Naive B cell (primary cell): ENCODE results near the gene MAP3K9. TPM values are rescaled to one million over a fixed set of nuclear protein-coding genes. Genes with fewer than 3 reads are reported as not detected.

ENCODE experiments used
- ATAC-seq, 2 donors: fragments of 150-1000 bp; cut with Tn5 transposase; 2 replicates each; pipeline ENCODE4 v1.10.0; 2021; ENCODE audit warnings: low read depth in 2 of 2, mild to moderate bottlenecking in 2 of 2, moderate library complexity in 2 of 2
- DNase-seq: peaks from one replicate; pipeline ENCODE4 v3.0.0; 2022
- H3K27ac Mint-ChIP-seq, 6 donors: one replicate each; pipeline ENCODE4 v1.8.0; 2020 to 2022; ENCODE audit warnings: mild to moderate bottlenecking in 6 of 6, mixed read lengths in 6 of 6, moderate library complexity in 5 of 6, inconsistent platforms in 2 of 6
- H3K27me3 Mint-ChIP-seq, 3 donors: one replicate each; pipeline ENCODE4 v1.8.0; 2021 to 2022; ENCODE audit warnings: mixed read lengths in 3 of 3, mild to moderate bottlenecking in 1 of 3
- H3K36me3 Mint-ChIP-seq, 2 donors: one replicate each; pipeline ENCODE4 v1.8.0; 2020 to 2022; ENCODE audit warnings: mixed read lengths in 2 of 2, inconsistent platforms in 1 of 2, mild to moderate bottlenecking in 1 of 2
- H3K4me1 Mint-ChIP-seq, 3 donors: one replicate each; pipeline ENCODE4 v1.8.0; 2020 to 2022; ENCODE audit warnings: mixed read lengths in 3 of 3, inconsistent platforms in 1 of 3, mild to moderate bottlenecking in 1 of 3, moderate library complexity in 1 of 3
- H3K4me3 Mint-ChIP-seq, 8 donors: one replicate each; pipeline ENCODE4 v1.8.0; 2020 to 2022; ENCODE audit warnings: mild to moderate bottlenecking in 8 of 8, mixed read lengths in 8 of 8, moderate library complexity in 8 of 8, inconsistent platforms in 2 of 8
- H3K9me3 Mint-ChIP-seq, 7 donors: one replicate each; pipeline ENCODE4 v1.8.0; 2020 to 2022; ENCODE audit warnings: mixed read lengths in 7 of 7, mild to moderate bottlenecking in 5 of 7, inconsistent platforms in 2 of 7, moderate library complexity in 1 of 7
- polyA plus RNA-seq, 6 donors: library from polyadenylated mRNA; unstranded; fragments of 300-500 nt; fragmentation: Illumina TruSeq; gene quantifications; one replicate each; pipeline ENCODE4 v1.2.3, GENCODE V29; 2021; ENCODE audit warnings: low read depth in 6 of 6

Gene MAP3K9
- polyA plus RNA-seq, 6 donors from 2014 or later = 4.3 to 10.5 (median 6.3) TPM

DNA sequence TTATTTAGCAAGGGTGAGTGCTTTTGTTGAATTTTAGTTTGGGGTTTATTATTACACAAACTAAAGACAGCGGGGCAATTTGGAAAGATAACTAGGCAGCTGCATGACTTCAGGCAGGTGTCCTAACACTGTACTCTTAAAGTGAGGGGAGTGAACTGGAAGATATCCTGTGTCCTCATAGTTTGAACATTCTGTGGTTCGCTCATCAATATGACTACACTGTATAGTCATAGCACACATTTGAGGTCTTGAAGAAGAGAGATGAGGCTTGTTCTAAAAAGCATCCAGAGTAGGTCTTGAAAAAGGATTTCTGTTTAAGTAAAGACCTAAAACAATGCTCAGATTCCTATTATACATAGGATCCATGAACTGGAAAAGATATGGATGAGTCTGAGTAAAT is 1.7 kb upstream of the MAP3K9 start:
- Mint-ChIP-seq H3K27me3 (no peaks in the 10 kb centered on the region), H3K27ac (no peak overlapping the region), H3K4me3 (no peak overlapping the region), H3K36me3 (no peaks in the 10 kb centered on the region), H3K4me1 (peaks cover 22 to 29% (median 23%) of the 10 kb centered on the region in 3 donors), H3K9me3 (no peaks in the 10 kb centered on the region)
- DNase-seq (no peak), ATAC-seq (no peak)

DNA sequence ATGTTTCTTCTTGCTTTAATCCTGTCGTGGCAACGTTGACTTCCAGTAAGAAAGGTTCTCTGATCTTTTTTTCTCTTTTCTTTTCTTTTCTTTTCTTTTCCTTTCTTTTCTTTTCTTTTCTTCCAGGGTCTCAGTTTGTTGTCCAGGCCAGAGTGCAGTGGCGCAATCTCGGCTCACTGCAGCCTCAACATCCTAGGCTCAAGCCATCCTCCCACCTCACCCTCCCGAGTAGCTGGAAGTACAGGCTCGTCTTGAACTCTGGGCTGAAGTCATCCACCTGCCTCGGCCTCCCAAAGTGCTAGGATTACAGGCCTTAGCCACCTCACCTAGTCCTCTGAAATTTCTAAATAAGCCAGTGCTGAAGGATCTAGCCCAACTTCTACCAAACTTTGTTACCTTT is 1.3 kb upstream of the MAP3K9 start:
- Mint-ChIP-seq H3K36me3 (no peaks in the 10 kb centered on the region), H3K4me1 (peaks cover 22 to 29% (median 23%) of the 10 kb centered on the region in 3 donors), H3K27me3 (no peaks in the 10 kb centered on the region), H3K9me3 (no peaks in the 10 kb centered on the region), H3K4me3 (no peak overlapping the region), H3K27ac (peak overlapping the region in 1 of 6 donors; percentile 29)
- no peak for ATAC-seq
- no peak for DNase-seq

DNA sequence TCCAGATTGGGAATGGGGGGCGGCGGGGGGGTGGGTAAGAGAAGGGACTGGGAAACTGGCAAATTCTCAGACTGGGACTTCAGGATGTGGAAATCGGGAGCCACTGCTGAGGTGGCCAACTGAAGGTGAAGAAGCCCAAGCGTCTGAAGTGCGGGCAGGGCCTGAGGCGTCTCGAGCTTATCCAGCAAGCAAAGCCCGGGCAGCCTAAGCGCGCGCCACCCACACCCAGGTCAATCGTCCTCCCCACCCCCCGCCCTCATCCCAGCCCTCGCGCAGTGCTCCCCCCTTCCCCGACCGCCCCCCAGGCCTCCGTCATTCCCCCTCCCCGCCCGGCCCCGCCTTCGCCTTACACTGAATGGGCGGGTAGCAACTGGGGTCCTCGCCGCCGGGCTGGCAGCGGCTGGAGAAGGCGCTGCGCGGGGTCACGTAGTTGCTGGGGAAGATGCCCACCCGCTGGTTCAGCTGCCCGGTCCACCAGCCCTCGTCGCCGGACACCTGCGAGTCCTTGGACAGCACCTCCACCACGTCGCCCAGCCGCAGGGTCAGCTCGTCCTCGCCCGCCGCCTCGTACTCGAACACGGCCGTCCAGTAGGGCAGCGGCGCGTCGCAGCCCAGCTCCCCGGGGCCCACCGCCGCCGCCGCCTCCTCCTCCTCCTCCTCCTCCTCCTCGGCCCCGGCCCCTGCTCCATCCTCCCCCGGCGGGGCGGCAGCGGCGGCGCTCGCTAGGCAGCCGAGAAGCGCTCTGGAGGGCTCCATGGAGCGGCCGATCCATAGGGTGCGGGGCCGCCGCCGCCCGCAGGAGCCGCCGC is 693 bp downstream of the MAP3K9 start:
- peaks cover 22 to 30% (median 27%) of the 10 kb centered on the region in 3 donors for H3K4me1 Mint-ChIP-seq
- no peaks in the 10 kb centered on the region for H3K36me3 Mint-ChIP-seq
- peak overlapping the region in 6 of 8 donors; percentile 78 to 95 (median 90) for H3K4me3 Mint-ChIP-seq
- ATAC-seq (peak in 1 of 2 donors; percentile 27), DNase-seq (peak; percentile 19)
- no peaks in the 10 kb centered on the region for H3K9me3 Mint-ChIP-seq
- peak overlapping the region; percentile 15 to 86 (median 76) for H3K27ac Mint-ChIP-seq
- no peaks in the 10 kb centered on the region for H3K27me3 Mint-ChIP-seq

DNA sequence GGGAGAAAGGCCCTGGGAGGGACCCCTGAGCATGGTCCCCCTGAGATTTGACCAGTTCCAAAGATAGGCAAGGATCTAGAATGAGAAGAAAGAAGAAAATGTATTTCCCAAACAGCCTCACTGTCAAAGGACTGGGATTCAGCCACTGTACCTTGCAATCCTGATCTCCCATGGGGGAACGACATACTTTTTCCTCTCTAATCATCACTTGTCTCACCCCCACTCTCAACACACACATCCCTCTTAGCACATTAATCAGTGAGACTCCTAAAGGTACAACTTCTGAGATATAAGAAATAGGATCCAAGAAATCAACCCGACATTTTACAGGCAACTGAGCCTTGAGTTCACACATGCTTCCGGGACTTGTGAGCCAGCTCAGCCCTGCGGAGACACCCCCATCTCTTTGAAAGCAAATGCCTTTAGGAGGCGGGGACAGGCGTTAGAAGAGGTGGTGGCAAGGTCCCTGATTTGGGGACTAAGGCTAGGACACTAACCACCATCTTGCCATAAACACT is 1.4 kb downstream of the MAP3K9 start:
- H3K9me3 Mint-ChIP-seq = no peaks in the 10 kb centered on the region
- peak; percentile 31 to 39 for ATAC-seq
- peak overlapping the region; percentile 27 to 86 (median 76) for H3K27ac Mint-ChIP-seq
- peak; percentile 50 for DNase-seq
- H3K36me3 Mint-ChIP-seq = no peaks in the 10 kb centered on the region
- H3K27me3 Mint-ChIP-seq = no peaks in the 10 kb centered on the region
- peak overlapping the region in 6 of 8 donors; percentile 78 to 95 (median 90) for H3K4me3 Mint-ChIP-seq
- peaks cover 24 to 32% (median 28%) of the 10 kb centered on the region in 3 donors for H3K4me1 Mint-ChIP-seq

DNA sequence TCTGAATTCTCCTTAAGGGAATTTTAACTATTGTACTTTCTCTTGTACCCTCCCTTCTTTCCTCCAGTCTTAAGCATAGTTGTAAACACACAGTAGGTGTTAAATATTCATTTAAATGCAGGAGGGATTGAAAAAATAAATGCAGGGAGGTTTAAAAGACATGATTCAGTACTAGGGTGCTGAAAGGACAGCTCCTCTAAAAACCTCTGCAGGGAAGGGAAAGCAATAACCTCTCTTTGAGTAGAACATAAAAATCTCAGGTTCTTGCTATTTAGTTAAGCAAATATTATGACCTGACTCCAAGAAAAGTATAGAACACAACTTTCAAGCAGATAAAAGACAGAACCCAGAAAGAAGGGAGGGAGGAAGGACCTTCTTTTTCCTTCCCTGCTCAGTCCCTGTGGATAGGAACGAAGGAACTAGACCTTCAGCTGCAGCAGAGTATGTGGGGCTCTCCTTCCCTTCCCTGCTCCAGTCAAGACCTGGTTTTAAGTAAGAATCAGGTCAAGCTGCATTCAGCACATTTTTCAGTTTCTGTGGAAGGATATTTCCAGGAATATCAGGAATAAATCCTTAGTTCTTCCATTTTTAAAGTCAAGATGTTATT is 4.7 kb downstream of the MAP3K9 start:
- no peaks in the 10 kb centered on the region for H3K27me3 Mint-ChIP-seq
- no peaks in the 10 kb centered on the region for H3K9me3 Mint-ChIP-seq
- no peak for DNase-seq
- H3K27ac Mint-ChIP-seq = no peak overlapping the region
- ATAC-seq = no peak
- peaks cover 9 to 10% of the 10 kb centered on the region in 2 donors for H3K36me3 Mint-ChIP-seq
- peak overlapping the region in 1 of 8 donors; percentile 67 for H3K4me3 Mint-ChIP-seq
- peaks cover 42 to 49% (median 46%) of the 10 kb centered on the region in 3 donors for H3K4me1 Mint-ChIP-seq

DNA sequence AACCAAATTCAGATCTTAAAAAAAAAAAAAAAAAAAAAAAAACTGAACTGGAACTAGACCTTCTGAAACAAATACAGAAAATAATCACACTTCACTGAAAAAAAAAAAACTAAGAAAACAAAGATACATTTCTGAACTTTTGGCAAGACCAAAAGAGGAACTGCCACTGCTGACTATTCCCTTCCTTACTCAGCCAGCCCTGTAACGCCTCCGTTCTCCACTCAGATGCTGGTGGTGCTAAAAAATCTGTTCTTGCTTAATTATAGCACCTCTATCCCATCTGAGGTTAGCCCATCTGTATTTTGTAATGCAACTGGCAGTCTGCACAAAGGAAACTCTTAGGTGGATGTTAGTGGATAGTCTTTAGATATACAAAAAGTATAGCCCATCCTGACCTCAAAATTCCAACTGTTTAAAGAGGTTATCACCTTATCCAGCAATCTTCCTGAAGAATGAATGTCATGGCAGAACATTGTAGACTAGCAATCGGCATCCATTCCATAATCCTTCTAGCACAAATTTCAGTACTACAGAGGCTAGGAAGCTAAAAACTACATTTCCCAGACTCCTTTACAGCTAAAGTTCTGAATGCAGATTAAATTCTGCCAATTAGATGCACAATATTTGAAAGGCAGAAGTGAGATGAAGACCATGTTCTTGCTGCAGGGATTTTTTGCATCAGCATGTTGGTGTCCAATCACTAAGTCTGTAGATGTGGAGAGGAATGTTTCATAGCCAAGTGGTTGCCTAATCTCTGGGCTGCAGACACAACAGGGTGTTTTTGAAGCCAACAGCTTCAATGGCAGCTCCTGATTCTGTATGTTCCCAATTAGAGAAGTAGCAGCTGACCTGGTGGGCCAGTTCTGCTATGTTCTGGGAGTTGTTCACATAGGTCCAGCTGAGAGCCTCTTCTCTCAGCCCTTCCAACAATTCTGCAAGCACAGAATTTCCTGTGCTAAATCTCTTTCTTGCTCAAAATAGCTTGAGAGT is 5.7 kb downstream of the MAP3K9 start:
- Mint-ChIP-seq H3K4me1 (peaks cover 42 to 49% (median 46%) of the 10 kb centered on the region in 3 donors), H3K36me3 (peaks cover 9 to 10% of the 10 kb centered on the region in 2 donors), H3K4me3 (peak overlapping the region in 7 of 8 donors; percentile 30 to 86 (median 64)), H3K27ac (peak overlapping the region in 5 of 6 donors; percentile 51 to 95 (median 91)), H3K9me3 (no peaks in the 10 kb centered on the region), H3K27me3 (no peaks in the 10 kb centered on the region)
- DNase-seq = peak; percentile 64
- ATAC-seq = peak; percentile 78 to 85

DNA sequence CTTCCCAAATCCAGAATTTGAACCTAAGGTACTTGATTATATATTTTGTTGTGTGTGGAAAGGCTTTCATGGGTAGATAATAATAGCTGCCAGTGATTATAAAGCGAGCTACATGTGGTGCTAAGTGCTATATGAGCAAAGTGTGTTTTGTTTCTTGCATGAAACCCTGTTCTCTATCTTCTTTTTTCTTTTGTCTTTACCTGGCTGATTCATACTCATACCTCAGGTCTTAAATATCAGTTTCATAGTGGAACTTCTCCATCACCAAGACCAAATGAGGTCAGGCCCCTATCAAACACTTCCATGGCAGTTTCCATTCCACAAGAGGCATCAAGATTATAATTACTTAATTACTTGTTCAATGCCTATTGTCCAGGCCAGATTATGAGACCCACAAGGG is 6.9 kb downstream of the MAP3K9 start:
- Mint-ChIP-seq H3K4me3 (peak overlapping the region in 3 of 8 donors; percentile 28 to 86 (median 64)), H3K27me3 (no peaks in the 10 kb centered on the region), H3K36me3 (peaks cover 9 to 10% of the 10 kb centered on the region in 2 donors), H3K27ac (peak overlapping the region in 3 of 6 donors; percentile 60 to 80 (median 73)), H3K4me1 (peaks cover 37 to 40% (median 40%) of the 10 kb centered on the region in 3 donors), H3K9me3 (no peaks in the 10 kb centered on the region)
- no peak for ATAC-seq
- DNase-seq = no peak

DNA sequence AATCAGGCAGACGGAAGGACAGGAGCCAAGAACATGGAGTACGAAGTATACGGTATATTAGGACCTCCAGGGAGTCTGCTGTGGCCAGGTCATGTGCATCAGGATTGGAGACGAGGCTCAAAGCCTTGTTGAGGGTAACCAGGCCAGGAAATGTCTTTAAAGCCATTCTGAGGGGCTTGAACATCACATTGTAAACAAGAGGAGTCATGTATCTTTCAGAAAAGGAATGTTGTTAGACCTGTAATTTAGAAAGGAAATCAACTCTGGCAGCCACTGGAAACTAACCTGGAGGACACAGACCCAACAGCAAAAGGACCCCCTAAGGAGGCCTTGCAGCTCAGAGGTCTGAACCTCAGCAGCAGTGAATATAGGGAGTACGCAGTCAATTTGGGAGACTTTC is 7.5 kb downstream of the MAP3K9 start:
- no peak for ATAC-seq
- H3K4me1 Mint-ChIP-seq = peaks cover 35 to 37% (median 37%) of the 10 kb centered on the region in 3 donors
- DNase-seq = no peak
- peak overlapping the region in 2 of 8 donors; percentile 14 to 37 for H3K4me3 Mint-ChIP-seq
- peak overlapping the region in 2 of 6 donors; percentile 78 to 79 for H3K27ac Mint-ChIP-seq
- no peaks in the 10 kb centered on the region for H3K27me3 Mint-ChIP-seq
- H3K36me3 Mint-ChIP-seq = peaks cover 9 to 10% of the 10 kb centered on the region in 2 donors
- H3K9me3 Mint-ChIP-seq = no peaks in the 10 kb centered on the region

DNA sequence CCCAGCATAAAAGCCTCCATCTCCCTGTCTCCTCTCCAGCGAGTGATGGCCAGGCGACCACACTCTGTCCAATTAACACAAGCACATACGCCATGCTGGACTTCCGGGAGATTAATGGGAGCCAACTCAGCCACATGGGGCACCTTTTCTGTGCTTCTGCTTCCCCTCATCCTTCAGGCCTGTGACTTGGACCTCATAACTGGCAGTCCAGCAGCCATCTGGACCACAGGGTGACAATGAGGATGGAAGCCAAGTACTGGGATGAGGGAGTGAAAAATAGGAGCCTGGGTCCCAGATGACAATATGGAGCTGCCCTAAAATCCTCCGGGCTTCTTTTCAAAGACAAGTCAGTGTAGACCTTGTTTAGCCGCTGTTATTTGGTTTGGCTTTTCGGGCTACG is 12.8 kb downstream of the MAP3K9 start:
- DNase-seq = no peak
- no peaks in the 10 kb centered on the region for H3K9me3 Mint-ChIP-seq
- H3K36me3 Mint-ChIP-seq = peaks cover 11 to 19% of the 10 kb centered on the region in 2 donors
- no peak overlapping the region for H3K27ac Mint-ChIP-seq
- no peak for ATAC-seq
- H3K4me1 Mint-ChIP-seq = peaks cover 11 to 22% (median 21%) of the 10 kb centered on the region in 3 donors
- no peaks in the 10 kb centered on the region for H3K27me3 Mint-ChIP-seq
- no peak overlapping the region for H3K4me3 Mint-ChIP-seq

DNA sequence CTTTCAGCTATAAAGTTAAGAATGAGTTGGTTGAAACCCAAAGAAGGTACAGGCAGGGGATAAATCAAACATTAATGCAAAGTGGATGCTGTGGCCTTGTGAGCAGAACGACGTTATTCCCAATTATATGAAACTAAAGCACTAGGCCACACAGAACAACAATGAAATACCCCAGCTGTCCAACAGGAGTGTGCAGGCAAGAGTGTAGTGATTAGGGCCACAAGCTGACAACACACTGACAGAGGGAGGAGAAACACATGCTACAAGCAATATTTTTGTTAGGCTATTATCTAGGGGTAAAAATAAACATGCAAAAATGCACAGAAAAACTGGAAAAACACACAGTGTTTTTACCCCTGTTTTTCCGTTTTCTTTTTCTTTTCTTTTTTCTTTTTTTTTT is 15.0 kb downstream of the MAP3K9 start:
- Mint-ChIP-seq H3K4me3 (no peak overlapping the region), H3K36me3 (peaks cover 8 to 15% of the 10 kb centered on the region in 2 donors), H3K27me3 (no peaks in the 10 kb centered on the region), H3K27ac (peak overlapping the region in 3 of 6 donors; percentile 2 to 86 (median 75)), H3K9me3 (no peaks in the 10 kb centered on the region), H3K4me1 (peaks cover 8 to 24% (median 19%) of the 10 kb centered on the region in 3 donors)
- DNase-seq = no peak
- no peak for ATAC-seq

DNA sequence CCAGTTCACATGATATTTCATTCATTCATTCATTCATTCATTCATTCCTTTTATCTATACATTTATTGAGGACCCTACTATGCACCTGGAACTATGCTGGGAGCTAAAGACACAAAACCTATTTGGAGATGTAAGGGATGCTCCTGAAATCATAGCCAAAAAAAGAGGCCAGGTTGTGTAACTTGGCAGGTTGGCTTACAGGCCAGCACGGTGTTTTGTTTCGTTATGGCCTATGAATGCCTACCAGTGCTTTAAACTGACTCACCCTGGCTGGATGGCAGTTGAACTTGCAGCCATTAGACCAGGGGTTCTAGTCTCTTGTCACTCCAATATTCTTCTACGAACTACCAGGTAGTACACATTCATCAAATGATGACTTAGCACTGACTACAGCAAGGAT is 15.7 kb downstream of the MAP3K9 start:
- DNase-seq = no peak
- Mint-ChIP-seq H3K4me3 (no peak overlapping the region), H3K27ac (peak overlapping the region in 3 of 6 donors; percentile 2 to 86 (median 75)), H3K9me3 (no peaks in the 10 kb centered on the region), H3K4me1 (peaks cover 8 to 28% (median 19%) of the 10 kb centered on the region in 3 donors), H3K36me3 (peaks cover 8 to 15% of the 10 kb centered on the region in 2 donors), H3K27me3 (no peaks in the 10 kb centered on the region)
- no peak for ATAC-seq

DNA sequence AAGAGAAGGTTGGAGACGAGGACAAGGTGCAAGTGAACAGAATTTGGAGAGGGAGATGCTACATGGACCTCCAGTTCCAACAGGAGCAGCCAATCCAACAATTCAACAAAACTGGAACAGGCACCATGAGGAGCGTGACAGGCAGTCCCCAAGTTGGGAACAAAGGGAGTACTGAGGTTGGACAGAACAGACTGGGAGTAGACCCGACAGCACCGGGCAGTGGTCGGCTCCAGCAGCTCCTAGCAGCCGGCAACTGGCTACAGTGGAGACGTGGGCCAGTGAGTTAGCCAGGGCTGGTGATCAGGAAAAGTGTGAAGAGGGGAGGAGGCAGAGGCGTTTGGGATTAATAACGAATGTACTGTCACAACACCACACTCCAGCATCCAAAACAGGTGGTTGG is 16.4 kb downstream of the MAP3K9 start:
- no peak overlapping the region for H3K4me3 Mint-ChIP-seq
- no peaks in the 10 kb centered on the region for H3K9me3 Mint-ChIP-seq
- H3K27ac Mint-ChIP-seq = peak overlapping the region in 3 of 6 donors; percentile 52 to 87 (median 81)
- peaks cover 8 to 15% of the 10 kb centered on the region in 2 donors for H3K36me3 Mint-ChIP-seq
- no peaks in the 10 kb centered on the region for H3K27me3 Mint-ChIP-seq
- no peak for DNase-seq
- no peak for ATAC-seq
- H3K4me1 Mint-ChIP-seq = peaks cover 8 to 31% (median 19%) of the 10 kb centered on the region in 3 donors
